NB4 (cell line): ENCODE measurements around the gene MYL4.

ENCODE experiments used
- DNase-seq: peaks from one replicate; pipeline ENCODE4 v3.0.0; 2010; ENCODE audit warnings: low read depth
- H3K4me3 ChIP-seq: one replicate; pipeline ENCODE4 v1.5.1; 2011; ENCODE audit warnings: mild to moderate bottlenecking, low read depth, low read length, moderate library complexity
- CTCF ChIP-seq: IDR thresholded peaks from one replicate; pipeline ENCODE4 v1.5.1; 2012; ENCODE audit warnings: low read depth, low read length
- MYC ChIP-seq: IDR thresholded peaks from 2 replicates; pipeline ENCODE4 v1.6.1; 2011; ENCODE audit warnings: low read depth, low read length
- POLR2A ChIP-seq: IDR thresholded peaks from 2 replicates; pipeline ENCODE4 v1.6.1; 2011; ENCODE audit warnings: mild to moderate bottlenecking; ENCODE audit not compliant: insufficient read length; ENCODE audit errors: extremely low read depth
- TF ChIP-seq, protein P1 (sequence below): IDR thresholded peaks from 2 replicates; pipeline ENCODE4 v1.6.1; 2011; ENCODE audit warnings: low read depth, low read length

Gene MYL4

GRCh38 chr17:47225911-47226688 lies 17.0 kb downstream of the MYL4 start:
- H3K4me3 ChIP-seq = no peak overlapping the region
- TF ChIP-seq, protein P1, sequence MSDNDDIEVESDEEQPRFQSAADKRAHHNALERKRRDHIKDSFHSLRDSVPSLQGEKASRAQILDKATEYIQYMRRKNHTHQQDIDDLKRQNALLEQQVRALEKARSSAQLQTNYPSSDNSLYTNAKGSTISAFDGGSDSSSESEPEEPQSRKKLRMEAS = no peak
- DNase-seq = no peak

- no peak overlapping the region for H3K4me3 ChIP-seq
- DNase-seq = no peak
- TF ChIP-seq MYC (no peak), POLR2A (no peak), CTCF (no peak)
- TF ChIP-seq, protein P1 = no peak
Observed at GRCh38 chr17:47227862-47228261, 18.7 kb downstream of the MYL4 start.

DNA sequence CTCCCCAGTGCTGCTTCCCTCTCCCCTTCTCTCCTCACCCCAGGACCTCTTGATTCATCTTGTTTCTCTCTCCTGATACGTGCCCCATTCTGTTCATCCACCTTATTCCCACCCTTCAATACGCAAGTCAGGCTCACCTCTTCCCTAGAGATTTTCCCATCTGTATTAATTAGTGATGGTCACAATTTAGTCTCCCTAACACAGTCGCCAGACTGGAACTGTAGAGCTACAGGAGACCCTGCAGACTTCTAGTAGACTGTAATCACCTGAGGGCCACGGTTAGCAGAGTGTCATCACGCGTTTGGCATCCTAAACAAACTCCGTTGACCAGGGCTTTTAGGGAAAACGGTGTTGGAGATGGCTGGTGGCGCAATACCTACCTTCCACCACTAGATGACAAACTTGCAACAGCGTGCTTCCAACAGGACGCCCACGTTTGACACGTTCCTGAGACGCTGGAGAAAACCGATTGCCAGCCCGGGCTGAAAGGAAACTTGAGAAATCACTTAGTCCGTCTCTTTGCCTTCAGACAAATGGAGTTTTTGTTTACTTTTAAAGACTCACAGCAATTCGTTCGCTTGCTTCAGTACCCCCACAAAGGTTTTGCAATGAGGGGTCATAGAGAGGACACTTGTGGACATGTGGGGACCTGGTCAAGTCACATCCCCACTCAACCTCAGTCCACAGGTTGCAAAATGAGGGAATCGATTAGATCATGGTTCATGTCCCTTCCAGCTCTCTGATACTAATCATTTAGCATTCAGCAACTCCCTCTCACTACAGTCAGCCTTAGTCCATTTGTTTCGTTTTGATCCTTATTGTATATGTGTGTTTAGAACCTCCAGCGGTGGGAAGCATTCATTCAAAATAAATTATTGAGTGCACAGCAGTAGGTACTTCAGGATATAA lies 20.6 kb downstream of the MYL4 start:
- DNase-seq = peak; percentile 91
- TF ChIP-seq, protein P1 = peak; percentile 84
- TF ChIP-seq CTCF (peak; percentile 95), POLR2A (no peak), MYC (peak; percentile 76)
- H3K4me3 ChIP-seq = peak overlapping the region; percentile 50

GRCh38 chr17:47230864-47231263 lies 21.7 kb downstream of the MYL4 start:
- no peak overlapping the region for H3K4me3 ChIP-seq
- no peak for DNase-seq
- TF ChIP-seq MYC (no peak), POLR2A (no peak), CTCF (no peak)
- TF ChIP-seq, protein P1 = no peak

DNA sequence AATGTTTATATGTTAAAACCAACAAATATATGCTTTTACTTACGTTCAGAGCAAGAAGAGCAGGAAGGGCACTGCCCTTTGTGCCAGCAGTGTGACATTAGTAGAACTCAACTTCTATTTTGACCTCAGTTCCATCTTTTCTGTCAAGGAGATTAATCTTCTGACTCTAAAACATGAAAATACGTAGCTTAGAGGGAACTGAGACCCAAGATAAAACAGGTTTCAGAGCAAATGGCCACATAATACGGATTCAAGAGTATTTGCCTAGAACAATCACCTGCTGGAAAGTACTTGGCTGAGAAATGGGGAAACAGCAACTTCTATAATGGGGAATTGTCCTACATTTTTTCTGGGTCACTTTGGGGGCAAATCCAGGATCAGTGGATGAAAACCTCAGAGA lies 22.2 kb downstream of the MYL4 start:
- TF ChIP-seq, protein P1 = no peak
- no peak for TF ChIP-seq POLR2A
- no peak for TF ChIP-seq MYC
- no peak for TF ChIP-seq CTCF
- no peak overlapping the region for H3K4me3 ChIP-seq
- no peak for DNase-seq

DNA sequence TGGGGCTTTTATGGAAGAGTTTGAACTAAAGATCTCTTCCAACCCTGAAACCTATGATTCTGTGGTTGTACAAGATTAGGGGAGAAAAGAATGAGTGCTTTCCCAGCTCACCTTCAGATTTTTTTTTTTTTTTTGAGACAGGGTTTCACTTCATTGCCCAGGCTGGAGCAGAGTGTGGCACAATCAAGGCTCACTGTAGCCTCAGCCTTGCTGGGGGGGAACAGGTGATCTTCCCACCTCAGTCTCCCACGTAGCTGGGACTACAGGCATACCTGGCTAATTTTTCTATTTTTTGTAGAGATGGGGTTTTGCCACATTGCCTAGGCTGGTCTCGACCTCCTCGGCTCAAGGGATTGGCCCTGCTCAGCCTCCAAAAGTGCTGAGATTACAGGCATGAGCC lies 22.7 kb downstream of the MYL4 start:
- H3K4me3 ChIP-seq = no peak overlapping the region
- no peak for DNase-seq
- TF ChIP-seq, protein P1 = no peak
- no peak for TF ChIP-seq POLR2A
- TF ChIP-seq MYC = no peak
- TF ChIP-seq CTCF = no peak
